Activated CD4-positive, alpha-beta T cell treated with anti-CD3 and anti-CD28 coated beads, Interleukin-2, amount 10 ng/mL, durations not matched to agents 7 days and 5 days (primary cell): ENCODE results near the gene ERBB4. TPM values are rescaled to one million over a fixed set of nuclear protein-coding genes. Genes with fewer than 3 reads are reported as not detected.

Source experiments
- CTCF ChIA-PET: fragments of 350-600 bp; sonication (Branson Sonifier 250); formaldehyde crosslinking; loops from one replicate; lab custom pipeline; 2021; ENCODE audit warnings: antibody characterized with exemption; lab: Charles Lee
- POLR2A ChIA-PET: fragments of 350-600 bp; sonication (Branson Sonifier 250); formaldehyde crosslinking; loops from one replicate; lab custom pipeline; 2021; ENCODE audit warnings: antibody characterized with exemption; lab: Charles Lee
- DNase-seq: peaks from one replicate; pipeline ENCODE4 v3.0.0-alpha.2; 2020
- H3K27ac Mint-ChIP-seq: one replicate; pipeline ENCODE4 v1.8.0; 2021; ENCODE audit warnings: mild to moderate bottlenecking, moderate library complexity, mixed read lengths
- H3K27me3 Mint-ChIP-seq: one replicate; pipeline ENCODE4 v1.8.0; 2021; ENCODE audit warnings: mixed read lengths
- H3K36me3 Mint-ChIP-seq: one replicate; pipeline ENCODE4 v1.8.0; 2021; ENCODE audit warnings: low read depth, mixed read lengths
- H3K4me1 Mint-ChIP-seq: one replicate; pipeline ENCODE4 v1.8.0; 2021; ENCODE audit warnings: mixed read lengths
- H3K4me3 Mint-ChIP-seq: one replicate; pipeline ENCODE4 v1.8.0; 2021; ENCODE audit warnings: mild to moderate bottlenecking, moderate library complexity, mixed read lengths
- H3K9me3 Mint-ChIP-seq: one replicate; pipeline ENCODE4 v1.8.0; 2021; ENCODE audit warnings: mixed read lengths
- total RNA-seq, 2 experiments: library from RNA; stranded (reverse); gene quantifications; one replicate each; pipeline ENCODE4 v1.2.3, GENCODE V29; 2021

The ERBB4 gene
- total RNA-seq, 2 experiments from 2014 or later, result not detected

- H3K4me3 Mint-ChIP-seq, result no peak overlapping the region
- H3K27ac Mint-ChIP-seq, result no peak overlapping the region
- H3K36me3 Mint-ChIP-seq, result no peaks in the 10 kb centered on the region
Measured at GRCh38 chr2:211760103-211760502, 778.5 kb downstream of the ERBB4 start.

GRCh38 chr2:211756266-211756665 lies 782.3 kb downstream of the ERBB4 start:
- Mint-ChIP-seq H3K4me1 (no peaks in the 10 kb centered on the region), H3K27ac (no peak overlapping the region), H3K36me3 (no peaks in the 10 kb centered on the region), H3K9me3 (no peaks in the 10 kb centered on the region), H3K4me3 (no peak overlapping the region), H3K27me3 (no peaks in the 10 kb centered on the region)
- no peak for DNase-seq
- CTCF ChIA-PET, result no interaction called here
- POLR2A ChIA-PET, result no interaction called here

More at GRCh38 chr2:211760103-211760502, 778.5 kb downstream of the ERBB4 start:
- Mint-ChIP-seq H3K9me3 (no peaks in the 10 kb centered on the region), H3K4me1 (no peaks in the 10 kb centered on the region), H3K27me3 (no peaks in the 10 kb centered on the region)
- POLR2A ChIA-PET, result no interaction called here
- CTCF ChIA-PET, result no interaction called here
- no peak for DNase-seq

- Mint-ChIP-seq H3K4me1 (no peaks in the 10 kb centered on the region), H3K36me3 (no peaks in the 10 kb centered on the region), H3K27ac (no peak overlapping the region), H3K9me3 (no peaks in the 10 kb centered on the region), H3K4me3 (no peak overlapping the region), H3K27me3 (no peaks in the 10 kb centered on the region)
- no peak for DNase-seq
- CTCF ChIA-PET, result no interaction called here
- POLR2A ChIA-PET, result no interaction called here
Measured at GRCh38 chr2:211755187-211755586, 783.4 kb downstream of the ERBB4 start.

GRCh38 chr2:211751848-211752247 lies 786.8 kb downstream of the ERBB4 start:
- Mint-ChIP-seq H3K27ac (no peak overlapping the region), H3K4me3 (no peak overlapping the region), H3K4me1 (no peaks in the 10 kb centered on the region), H3K36me3 (no peaks in the 10 kb centered on the region), H3K9me3 (no peaks in the 10 kb centered on the region), H3K27me3 (no peaks in the 10 kb centered on the region)
- ChIA-PET CTCF (no interaction called here), POLR2A (no interaction called here)
- DNase-seq, result no peak

- H3K27me3 Mint-ChIP-seq, result no peaks in the 10 kb centered on the region
- no peak for DNase-seq
- no peaks in the 10 kb centered on the region for H3K9me3 Mint-ChIP-seq
- ChIA-PET POLR2A (no interaction called here), CTCF (no interaction called here)
- H3K36me3 Mint-ChIP-seq, result no peaks in the 10 kb centered on the region
- no peak overlapping the region for H3K27ac Mint-ChIP-seq
- H3K4me3 Mint-ChIP-seq, result no peak overlapping the region
- H3K4me1 Mint-ChIP-seq, result no peaks in the 10 kb centered on the region
Measured at GRCh38 chr2:211748339-211748738, 790.3 kb downstream of the ERBB4 start.

GRCh38 chr2:211745295-211746097 lies 793.1 kb downstream of the ERBB4 start:
- no peaks in the 10 kb centered on the region for H3K36me3 Mint-ChIP-seq

GRCh38 chr2:211744379-211744778 lies 794.2 kb downstream of the ERBB4 start:
- POLR2A ChIA-PET, result no interaction called here

More at GRCh38 chr2:211745295-211746097, 793.1 kb downstream of the ERBB4 start:
- ChIA-PET POLR2A (no interaction called here), CTCF (no interaction called here)
- Mint-ChIP-seq H3K27ac (no peak overlapping the region), H3K4me1 (no peaks in the 10 kb centered on the region), H3K4me3 (no peak overlapping the region), H3K27me3 (no peaks in the 10 kb centered on the region), H3K9me3 (no peaks in the 10 kb centered on the region)
- peak; percentile 45 for DNase-seq

GRCh38 chr2:211741966-211742365 lies 796.6 kb downstream of the ERBB4 start:
- H3K4me3 Mint-ChIP-seq, result no peak overlapping the region
- POLR2A ChIA-PET, result no interaction called here
- H3K27ac Mint-ChIP-seq, result no peak overlapping the region
- H3K4me1 Mint-ChIP-seq, result no peaks in the 10 kb centered on the region
- CTCF ChIA-PET, result no interaction called here
- no peaks in the 10 kb centered on the region for H3K27me3 Mint-ChIP-seq
- DNase-seq, result no peak
- H3K36me3 Mint-ChIP-seq, result no peaks in the 10 kb centered on the region
- no peaks in the 10 kb centered on the region for H3K9me3 Mint-ChIP-seq

More at GRCh38 chr2:211744379-211744778, 794.2 kb downstream of the ERBB4 start:
- H3K4me1 Mint-ChIP-seq, result no peaks in the 10 kb centered on the region
- no peaks in the 10 kb centered on the region for H3K9me3 Mint-ChIP-seq
- no peak for DNase-seq
- no peak overlapping the region for H3K4me3 Mint-ChIP-seq
- no peak overlapping the region for H3K27ac Mint-ChIP-seq
- CTCF ChIA-PET, result interaction anchor here (1.8 kb wide), 1 partner anchor 78 kb away, joined by 3 read pairs; no protein-coding TSS in a partner anchor
- no peaks in the 10 kb centered on the region for H3K27me3 Mint-ChIP-seq
- H3K36me3 Mint-ChIP-seq, result no peaks in the 10 kb centered on the region

GRCh38 chr2:211737282-211737681 lies 801.3 kb downstream of the ERBB4 start:
- H3K36me3 Mint-ChIP-seq, result no peaks in the 10 kb centered on the region

GRCh38 chr2:211730215-211730614 lies 808.4 kb downstream of the ERBB4 start:
- no peaks in the 10 kb centered on the region for H3K4me1 Mint-ChIP-seq
- H3K36me3 Mint-ChIP-seq, result no peaks in the 10 kb centered on the region
- ChIA-PET POLR2A (no interaction called here), CTCF (no interaction called here)
- DNase-seq, result no peak
- H3K4me3 Mint-ChIP-seq, result no peak overlapping the region
- H3K27ac Mint-ChIP-seq, result no peak overlapping the region
- H3K9me3 Mint-ChIP-seq, result no peaks in the 10 kb centered on the region
- no peaks in the 10 kb centered on the region for H3K27me3 Mint-ChIP-seq

More at GRCh38 chr2:211737282-211737681, 801.3 kb downstream of the ERBB4 start:
- no peak for DNase-seq
- ChIA-PET POLR2A (no interaction called here), CTCF (no interaction called here)
- H3K27ac Mint-ChIP-seq, result no peak overlapping the region
- no peaks in the 10 kb centered on the region for H3K27me3 Mint-ChIP-seq
- no peak overlapping the region for H3K4me3 Mint-ChIP-seq
- no peaks in the 10 kb centered on the region for H3K9me3 Mint-ChIP-seq
- H3K4me1 Mint-ChIP-seq, result no peaks in the 10 kb centered on the region

- Mint-ChIP-seq H3K36me3 (no peaks in the 10 kb centered on the region), H3K27me3 (no peaks in the 10 kb centered on the region), H3K27ac (no peak overlapping the region), H3K9me3 (no peaks in the 10 kb centered on the region), H3K4me1 (no peaks in the 10 kb centered on the region), H3K4me3 (no peak overlapping the region)
- POLR2A ChIA-PET, result no interaction called here
- no peak for DNase-seq
- CTCF ChIA-PET, result no interaction called here
Measured at GRCh38 chr2:211729433-211729832, 809.2 kb downstream of the ERBB4 start.

- Mint-ChIP-seq H3K4me3 (no peak overlapping the region), H3K27me3 (no peaks in the 10 kb centered on the region), H3K36me3 (no peaks in the 10 kb centered on the region), H3K9me3 (no peaks in the 10 kb centered on the region), H3K27ac (no peak overlapping the region), H3K4me1 (no peaks in the 10 kb centered on the region)
- POLR2A ChIA-PET, result no interaction called here
- no peak for DNase-seq
- CTCF ChIA-PET, result no interaction called here
Measured at GRCh38 chr2:211724933-211725332, 813.7 kb downstream of the ERBB4 start.

GRCh38 chr2:211723398-211723797 lies 815.2 kb downstream of the ERBB4 start:
- Mint-ChIP-seq H3K4me3 (no peak overlapping the region), H3K9me3 (no peaks in the 10 kb centered on the region), H3K4me1 (no peaks in the 10 kb centered on the region), H3K27ac (no peak overlapping the region), H3K36me3 (no peaks in the 10 kb centered on the region), H3K27me3 (no peaks in the 10 kb centered on the region)
- ChIA-PET CTCF (no interaction called here), POLR2A (no interaction called here)
- no peak for DNase-seq

- Mint-ChIP-seq H3K9me3 (no peaks in the 10 kb centered on the region), H3K27ac (no peak overlapping the region), H3K27me3 (no peaks in the 10 kb centered on the region), H3K4me3 (no peak overlapping the region), H3K36me3 (no peaks in the 10 kb centered on the region), H3K4me1 (no peaks in the 10 kb centered on the region)
- ChIA-PET POLR2A (no interaction called here), CTCF (no interaction called here)
- no peak for DNase-seq
Measured at GRCh38 chr2:211722928-211723327, 815.7 kb downstream of the ERBB4 start.
